ENCODE results near the gene ZNF318. TPM values are rescaled to one million over a fixed set of nuclear protein-coding genes. Genes with fewer than 3 reads are reported as not detected.

Gene ZNF318
- total and polyA plus RNA-seq, 10 of the 15 experiments (the other 5 are each of a cell fraction or from before 2014, with no cell fraction given): 3.4 to 79.8 (median 13.7) TPM

- TF ChIP-seq PRDM15 (CRISPR knock-in tag; IDR thresholded peaks at IDR 0.05) (no peak), NR2C2 (IDR thresholded peaks at IDR 0.05; ENCODE audit: borderline replicate concordance, control insufficient read depth, insufficient read length, low read depth) (no peak), TAF1 (IDR thresholded peaks at IDR 0.05; ENCODE audit: borderline replicate concordance, low read depth, low read length) (peak; percentile 70; the same call in 1 of the 2 replicates), NR2C1 (IDR thresholded peaks at IDR 0.05) (peak; percentile 23; the same call in 1 of the 2 replicates), IRF4 (IDR thresholded peaks at IDR 0.05; ENCODE audit: low read depth, low read length) (no peak), IRF3 (IDR thresholded peaks at IDR 0.05) (no peak), SKIL (IDR thresholded peaks at IDR 0.05; ENCODE audit: low read depth, poor library complexity, severe bottlenecking) (no peak), NBN (IDR thresholded peaks at IDR 0.05) (peak; percentile 67; the same call in 1 of the 2 replicates), NFYB (IDR thresholded peaks at IDR 0.05; ENCODE audit: insufficient read depth, low read depth, low read length) (0 out of 2 replicates have a peak, but pooled peaks have one; percentile 26), BRCA1 (IDR thresholded peaks at IDR 0.05; ENCODE audit: low read depth, low read length) (no peak), SMC3 (IDR thresholded peaks at IDR 0.05; ENCODE audit: borderline replicate concordance, low read length) (no peak), ATF3 (IDR thresholded peaks at IDR 0.05; ENCODE audit: borderline replicate concordance, extremely low read depth, low read depth, low read length) (peak; percentile 83; the same call in 1 of the 2 replicates), USF1 (IDR thresholded peaks at IDR 0.05; ENCODE audit: borderline replicate concordance, extremely low read length, insufficient read depth, low read depth, low read length) (peak; percentile 96), EP300 (IDR thresholded peaks at IDR 0.05; ENCODE audit: borderline replicate concordance in 1 of 2, control insufficient read depth in 1 of 2, low read depth in 2 of 2, low read length in 2 of 2) (peak in 1 of 2 experiments; percentile 47; a peak in 2 of 4 replicates), ZBTB11 (CRISPR knock-in tag; IDR thresholded peaks at IDR 0.05) (no peak)
Observed at GRCh38 chr6:43369174-43370002, at the start of gene ZNF318 (continued).
